H9 (cell line): Measurements from ENCODE around the gene PLCG1. TPM values are rescaled to one million over a fixed set of nuclear protein-coding genes. Genes with fewer than 3 reads are reported as not detected.

Experiments
- DNase-seq: peaks from one replicate; pipeline ENCODE4 v3.0.0-alpha.2; 2017
- H2AFZ ChIP-seq: one replicate; pipeline ENCODE4 v1.6.1; 2013; ENCODE audit warnings: mild to moderate bottlenecking, low read length, control low read depth, moderate library complexity
- H2AK5ac ChIP-seq: 2 replicates; pipeline ENCODE4 v1.6.1; 2013; ENCODE audit warnings: low read length, control low read depth, mixed read lengths; ENCODE audit not compliant: insufficient read length
- H2BK120ac ChIP-seq: one replicate; pipeline ENCODE4 v1.6.1; 2013; ENCODE audit warnings: low read depth, mild to moderate bottlenecking, low read length, control low read depth, inconsistent platforms; ENCODE audit not compliant: poor library complexity, severe bottlenecking
- H2BK12ac ChIP-seq: 2 replicates; pipeline ENCODE4 v1.6.1; 2013; ENCODE audit warnings: low read length, control low read depth, mixed read lengths, low read depth; ENCODE audit not compliant: insufficient read length
- H2BK15ac ChIP-seq: 2 replicates; pipeline ENCODE4 v1.6.1; 2013; ENCODE audit warnings: low read depth, low read length, control low read depth
- H2BK20ac ChIP-seq: one replicate; pipeline ENCODE4 v1.6.1; 2013; ENCODE audit warnings: low read depth, mild to moderate bottlenecking, low read length, control low read depth, inconsistent platforms; ENCODE audit not compliant: poor library complexity, severe bottlenecking
- H2BK5ac ChIP-seq: 2 replicates; pipeline ENCODE4 v1.6.1; 2013; ENCODE audit warnings: low read length, control low read depth, mixed read lengths; ENCODE audit not compliant: insufficient read length
- H3K14ac ChIP-seq: 2 replicates; pipeline ENCODE4 v1.6.1; 2013; ENCODE audit warnings: low read length, control low read depth; ENCODE audit not compliant: insufficient read depth
- H3K18ac ChIP-seq: 2 replicates; pipeline ENCODE4 v1.6.1; 2013; ENCODE audit warnings: low read depth, mild to moderate bottlenecking, mixed read lengths, low read length, control low read depth; ENCODE audit not compliant: insufficient read length
- H3K23ac ChIP-seq: 2 replicates; pipeline ENCODE4 v1.6.1; 2013; ENCODE audit warnings: low read length, control low read depth, mixed read lengths, low read depth; ENCODE audit not compliant: insufficient read length
- H3K23me2 ChIP-seq: 2 replicates; pipeline ENCODE4 v1.6.1; 2013; ENCODE audit warnings: low read depth, mild to moderate bottlenecking, mixed read lengths, low read length, control low read depth; ENCODE audit not compliant: insufficient read length, poor library complexity, severe bottlenecking
- H3K27ac ChIP-seq: 2 replicates; pipeline ENCODE4 v1.5.1; 2013; ENCODE audit warnings: low read length, control low read depth, mixed read lengths, low read depth; ENCODE audit not compliant: insufficient read length
- H3K27me3 ChIP-seq: 2 replicates; pipeline ENCODE4 v1.6.1; 2013; ENCODE audit warnings: low read length, control low read depth, inconsistent platforms; ENCODE audit not compliant: insufficient read depth
- H3K4ac ChIP-seq: 2 replicates; pipeline ENCODE4 v1.6.1; 2013; ENCODE audit warnings: low read depth, mild to moderate bottlenecking, control low read depth, inconsistent platforms, low read length, moderate library complexity
- H3K4me1 ChIP-seq: 2 replicates; pipeline ENCODE4 v1.6.1; 2013; ENCODE audit warnings: low read length, control low read depth, inconsistent platforms; ENCODE audit not compliant: insufficient read depth
- H3K4me2 ChIP-seq: 2 replicates; pipeline ENCODE4 v1.6.1; 2013; ENCODE audit warnings: low read length, control low read depth, mixed read lengths; ENCODE audit not compliant: insufficient read length, insufficient read depth
- H3K56ac ChIP-seq: 2 replicates; pipeline ENCODE4 v1.6.1; 2013; ENCODE audit warnings: low read depth, mild to moderate bottlenecking, mixed read lengths, low read length, control low read depth; ENCODE audit not compliant: insufficient read length
- H3K79me1 ChIP-seq: 2 replicates; pipeline ENCODE4 v1.6.1; 2013; ENCODE audit warnings: low read depth, mild to moderate bottlenecking, moderate library complexity, low read length, control low read depth, inconsistent platforms; ENCODE audit not compliant: insufficient read depth, poor library complexity, severe bottlenecking
- H3K79me2 ChIP-seq: 2 replicates; pipeline ENCODE4 v1.6.1; 2013; ENCODE audit warnings: low read length, control low read depth, inconsistent platforms; ENCODE audit not compliant: insufficient read depth
- H3K9ac ChIP-seq: 2 replicates; pipeline ENCODE4 v1.6.1; 2013; ENCODE audit warnings: low read length, control low read depth, mixed read lengths; ENCODE audit not compliant: insufficient read length; ENCODE audit errors: extremely low read depth
- H3K9me3 ChIP-seq: one replicate; pipeline ENCODE4 v1.6.1; 2013; ENCODE audit warnings: low read depth, low read length, inconsistent platforms; ENCODE audit not compliant: control insufficient read depth
- H3T11ph ChIP-seq: one replicate; pipeline ENCODE4 v1.6.1; 2013; ENCODE audit warnings: mild to moderate bottlenecking, low read length, control low read depth, inconsistent platforms
- H4K20me1 ChIP-seq: one replicate; pipeline ENCODE4 v1.6.1; 2013; ENCODE audit not compliant: control insufficient read depth, insufficient read length, insufficient read depth
- H4K5ac ChIP-seq: 2 replicates; pipeline ENCODE4 v1.6.1; 2013; ENCODE audit warnings: low read depth, mild to moderate bottlenecking, mixed read lengths, low read length, control low read depth; ENCODE audit not compliant: insufficient read length
- H4K8ac ChIP-seq: replicated peaks from 2 replicates; pipeline ENCODE4 v1.6.1; 2013; ENCODE audit warnings: low read length, control low read depth, mixed read lengths, low read depth; ENCODE audit not compliant: insufficient read length
- H4K91ac ChIP-seq: 2 replicates; pipeline ENCODE4 v1.6.1; 2013; ENCODE audit warnings: low read depth, mild to moderate bottlenecking, moderate library complexity, mixed read lengths, low read length, control low read depth; ENCODE audit not compliant: insufficient read length
- H3K27ac Mint-ChIP-seq, 3 experiments: 2 replicates in 2 of 3; 3 replicates in 1 of 3; pipeline ENCODE4 v1.8.0; 2020 to 2021; ENCODE audit warnings: mixed read lengths in 3 of 3, mild to moderate bottlenecking in 1 of 3, moderate library complexity in 1 of 3
- H3K27me3 Mint-ChIP-seq: 2 replicates; pipeline ENCODE4 v1.8.0; 2021; ENCODE audit warnings: low read depth, mild to moderate bottlenecking, moderate library complexity, mixed read lengths
- H3K36me3 Mint-ChIP-seq, 3 experiments: 2 replicates in 2 of 3; 3 replicates in 1 of 3; pipeline ENCODE4 v1.8.0; 2020 to 2021; ENCODE audit warnings: low read depth in 3 of 3, mixed read lengths in 3 of 3; ENCODE audit not compliant: insufficient read depth in 1 of 3
- H3K4me1 Mint-ChIP-seq, 2 experiments: 2 replicates each; pipeline ENCODE4 v1.8.0; 2020; ENCODE audit warnings: mixed read lengths in 2 of 2
- H3K4me3 Mint-ChIP-seq, 2 experiments: 2 replicates in 1 of 2; 3 replicates in 1 of 2; pipeline ENCODE4 v1.8.0; 2020 to 2021; ENCODE audit warnings: mild to moderate bottlenecking in 2 of 2, mixed read lengths in 2 of 2, moderate library complexity in 1 of 2
- H3K9me3 Mint-ChIP-seq, 2 experiments: 2 replicates in 1 of 2; 3 replicates in 1 of 2; pipeline ENCODE4 v1.8.0; 2020; ENCODE audit warnings: mild to moderate bottlenecking in 2 of 2, mixed read lengths in 2 of 2, moderate library complexity in 1 of 2
- CTCF ChIP-seq: fragments of 200-600 bp; sonication (generic); conservative IDR thresholded peaks from 3 replicates; pipeline ENCODE4 v1.8.0; 2021; ENCODE audit warnings: antibody characterized with exemption, mild to moderate bottlenecking
- WGBS: extraction: QIAGEN DNeasy Blood & Tissue Kit; methylation state at CpG from one replicate; pipeline ENCODE4 v1.1.7; 2013; ENCODE audit warnings: missing lambda C conversion rate, low lambda C conversion rate, mixed read lengths; ENCODE audit not compliant: insufficient read length; ENCODE audit errors: extremely low coverage; 5-methylcytosine and 5-hydroxymethylcytosine counted together
- total RNA-seq: library from RNA; stranded (reverse); gene quantifications from 2 replicates; pipeline ENCODE4 v1.2.1, GENCODE V29; 2021

The PLCG1 gene
- total RNA-seq, 1 experiment from 2014 or later = 171 TPM

GRCh38 chr20:41183831-41184230 is 46.5 kb downstream of the PLCG1 start:
- no peak overlapping the region for H3K56ac ChIP-seq
- no peak overlapping the region for H3K27ac ChIP-seq
- H3T11ph ChIP-seq = no peak overlapping the region
- no peak overlapping the region for H3K23ac ChIP-seq
- H3K9ac ChIP-seq = no peak overlapping the region
- Mint-ChIP-seq H3K27ac (no peak overlapping the region), H3K4me3 (no peak overlapping the region), H3K9me3 (no peaks in the 10 kb centered on the region; a peak in 2 of 5 replicates), H3K4me1 (peaks cover 5% of the 10 kb centered on the region in 2 experiments), H3K27me3 (no peaks in the 10 kb centered on the region), H3K36me3 (no peaks in the 10 kb centered on the region; a peak in 3 of 7 replicates)
- no peak overlapping the region for H2AK5ac ChIP-seq
- no peak overlapping the region for H4K8ac ChIP-seq
- no peak overlapping the region for H2BK5ac ChIP-seq
- WGBS = no CpG with 5 or more reads among the region's 2 CpGs
- no peak overlapping the region for H4K91ac ChIP-seq
- no peaks in the 10 kb centered on the region for H3K27me3 ChIP-seq
- H3K4me1 ChIP-seq = 0 out of 2 replicates have a peak, but pooled peaks cover under 1% of the 10 kb centered on the region
- H2BK20ac ChIP-seq = no peak overlapping the region
- no peak overlapping the region for H3K18ac ChIP-seq
- H2BK12ac ChIP-seq = no peak overlapping the region
- no peaks in the 10 kb centered on the region for H3K9me3 ChIP-seq
- no peaks in the 10 kb centered on the region for H3K79me2 ChIP-seq
- no peak overlapping the region for H4K5ac ChIP-seq
- H3K4me2 ChIP-seq = no peak overlapping the region
- DNase-seq = no peak
- no peak overlapping the region for H2AFZ ChIP-seq
- H2BK120ac ChIP-seq = no peak overlapping the region
- TF ChIP-seq CTCF = no peak
- no peak overlapping the region for H3K14ac ChIP-seq
- H3K23me2 ChIP-seq = no peaks in the 10 kb centered on the region
- no peaks in the 10 kb centered on the region for H3K79me1 ChIP-seq
- no peaks in the 10 kb centered on the region for H4K20me1 ChIP-seq
- H3K4ac ChIP-seq = no peak overlapping the region
- no peak overlapping the region for H2BK15ac ChIP-seq
